Glutamatergic neuron (in vitro differentiated cells): ENCODE measurements around the gene LAMC3. TPM values are rescaled to one million over a fixed set of nuclear protein-coding genes. Genes with fewer than 3 reads are reported as not detected.

Experiments
- DNase-seq: peaks from one replicate; pipeline ENCODE4 v3.0.0; 2022
- H3K27ac Mint-ChIP-seq: one replicate; pipeline ENCODE4 v1.8.0; 2020; ENCODE audit warnings: mild to moderate bottlenecking, mixed read lengths, inconsistent platforms; ENCODE audit not compliant: unreplicated experiment
- H3K27me3 Mint-ChIP-seq: one replicate; pipeline ENCODE4 v1.8.0; 2020; ENCODE audit warnings: mild to moderate bottlenecking, moderate library complexity, mixed read lengths, inconsistent platforms; ENCODE audit not compliant: unreplicated experiment
- H3K36me3 Mint-ChIP-seq: one replicate; pipeline ENCODE4 v1.8.0; 2020; ENCODE audit warnings: mild to moderate bottlenecking, mixed read lengths, inconsistent platforms; ENCODE audit not compliant: unreplicated experiment
- H3K4me1 Mint-ChIP-seq: one replicate; pipeline ENCODE4 v1.8.0; 2020; ENCODE audit warnings: mild to moderate bottlenecking, low read depth, mixed read lengths, inconsistent platforms; ENCODE audit not compliant: unreplicated experiment
- H3K4me3 Mint-ChIP-seq: one replicate; pipeline ENCODE4 v1.8.0; 2020; ENCODE audit warnings: mild to moderate bottlenecking, mixed read lengths, inconsistent platforms; ENCODE audit not compliant: unreplicated experiment
- H3K9me3 Mint-ChIP-seq: one replicate; pipeline ENCODE4 v1.8.0; 2020; ENCODE audit warnings: mild to moderate bottlenecking, moderate library complexity, mixed read lengths, inconsistent platforms; ENCODE audit not compliant: unreplicated experiment
- total RNA-seq: library from RNA; stranded (reverse); fragmentation: NEBNext Ultra II Directional; extraction: Animal tissue kit (Norgen Biotek cat#: 25700); gene quantifications from one replicate; pipeline ENCODE4 v1.2.1, GENCODE V29; 2021; ENCODE audit not compliant: unreplicated experiment
- TF ChIP-seq, protein P1 (sequence below): fragments of 200-600 bp; sonication (generic); IDR thresholded peaks from one replicate; pipeline ENCODE4 v1.5.0; 2021; ENCODE audit not compliant: partially characterized antibody, unreplicated experiment

LAMC3 gene
- total RNA-seq, 1 donor from 2014 or later = 0.17 TPM

DNA sequence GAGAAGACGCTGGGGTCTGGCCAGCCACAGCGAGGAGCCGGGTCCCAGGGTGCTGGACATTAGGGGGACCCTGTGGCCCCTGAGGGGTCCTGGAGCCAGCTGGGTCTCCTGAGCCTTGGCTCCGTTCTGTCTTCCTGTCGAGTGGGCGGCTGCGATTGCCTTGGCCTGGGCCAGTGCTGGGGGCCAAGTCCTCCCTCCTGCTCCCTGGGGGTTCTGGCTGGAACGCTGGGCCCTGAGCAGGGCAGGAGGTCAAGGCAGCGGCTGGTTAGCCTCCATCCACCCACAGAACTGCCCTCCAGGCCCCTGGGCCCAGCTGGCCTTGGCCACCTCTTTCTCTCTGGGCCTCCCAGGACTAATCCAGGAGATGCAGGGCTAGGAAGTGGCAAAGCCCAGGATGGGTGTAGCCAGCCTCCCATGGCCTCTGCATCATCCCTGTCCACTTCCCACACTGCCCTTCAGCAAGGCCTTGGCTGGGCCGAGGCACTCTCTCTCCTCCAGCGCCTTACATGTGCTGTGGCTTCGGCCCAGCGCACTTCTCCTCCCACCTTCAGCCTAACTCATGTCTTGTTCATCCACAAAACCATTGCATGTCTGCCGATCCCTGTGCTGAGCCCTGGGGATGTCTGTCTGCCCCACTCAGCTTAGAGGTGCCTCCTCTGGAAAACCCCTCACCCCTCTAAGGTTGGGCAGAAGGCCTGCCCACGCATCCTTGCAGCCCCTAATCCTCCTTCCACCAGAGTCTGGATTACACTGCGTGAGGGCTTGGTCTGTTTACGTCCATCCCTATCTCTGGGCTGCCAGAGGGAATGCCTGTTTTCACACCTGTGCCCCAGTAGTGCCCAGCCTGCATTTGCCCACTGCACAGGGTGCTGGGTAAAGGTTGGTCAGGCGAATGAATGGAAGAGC is 5.0 kb downstream of the LAMC3 start:
- H3K36me3 Mint-ChIP-seq = no peaks in the 10 kb centered on the region
- TF ChIP-seq, protein P1, sequence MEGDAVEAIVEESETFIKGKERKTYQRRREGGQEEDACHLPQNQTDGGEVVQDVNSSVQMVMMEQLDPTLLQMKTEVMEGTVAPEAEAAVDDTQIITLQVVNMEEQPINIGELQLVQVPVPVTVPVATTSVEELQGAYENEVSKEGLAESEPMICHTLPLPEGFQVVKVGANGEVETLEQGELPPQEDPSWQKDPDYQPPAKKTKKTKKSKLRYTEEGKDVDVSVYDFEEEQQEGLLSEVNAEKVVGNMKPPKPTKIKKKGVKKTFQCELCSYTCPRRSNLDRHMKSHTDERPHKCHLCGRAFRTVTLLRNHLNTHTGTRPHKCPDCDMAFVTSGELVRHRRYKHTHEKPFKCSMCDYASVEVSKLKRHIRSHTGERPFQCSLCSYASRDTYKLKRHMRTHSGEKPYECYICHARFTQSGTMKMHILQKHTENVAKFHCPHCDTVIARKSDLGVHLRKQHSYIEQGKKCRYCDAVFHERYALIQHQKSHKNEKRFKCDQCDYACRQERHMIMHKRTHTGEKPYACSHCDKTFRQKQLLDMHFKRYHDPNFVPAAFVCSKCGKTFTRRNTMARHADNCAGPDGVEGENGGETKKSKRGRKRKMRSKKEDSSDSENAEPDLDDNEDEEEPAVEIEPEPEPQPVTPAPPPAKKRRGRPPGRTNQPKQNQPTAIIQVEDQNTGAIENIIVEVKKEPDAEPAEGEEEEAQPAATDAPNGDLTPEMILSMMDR = no peak
- peaks cover 5% of the 10 kb centered on the region for H3K9me3 Mint-ChIP-seq
- peaks cover 6% of the 10 kb centered on the region for H3K27me3 Mint-ChIP-seq
- DNase-seq = no peak
- H3K27ac Mint-ChIP-seq = no peak overlapping the region
- no peaks in the 10 kb centered on the region for H3K4me1 Mint-ChIP-seq
- H3K4me3 Mint-ChIP-seq = no peak overlapping the region

DNA sequence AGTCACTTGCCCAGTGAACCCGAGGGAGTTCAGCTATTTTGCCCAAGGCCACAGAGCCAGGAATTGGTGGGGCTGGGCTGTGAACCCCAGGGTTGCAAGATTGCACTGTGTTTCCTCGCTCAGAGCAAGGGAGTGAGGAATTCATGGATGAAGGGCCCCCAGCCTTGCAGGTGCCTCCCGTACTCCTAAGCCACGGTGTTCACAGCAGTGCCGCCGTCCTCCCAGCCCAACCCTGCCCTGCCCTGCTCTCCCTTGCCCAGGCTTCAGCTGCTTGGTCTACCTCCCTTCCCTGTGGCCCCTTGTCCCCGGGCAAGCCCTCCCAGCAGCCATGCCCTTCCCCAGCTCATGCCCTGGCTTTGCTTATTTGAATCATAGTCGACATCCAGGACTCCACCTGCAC is 6.1 kb downstream of the LAMC3 start:
- H3K27ac Mint-ChIP-seq = no peak overlapping the region
- DNase-seq = no peak
- TF ChIP-seq, protein P1 = no peak

DNA sequence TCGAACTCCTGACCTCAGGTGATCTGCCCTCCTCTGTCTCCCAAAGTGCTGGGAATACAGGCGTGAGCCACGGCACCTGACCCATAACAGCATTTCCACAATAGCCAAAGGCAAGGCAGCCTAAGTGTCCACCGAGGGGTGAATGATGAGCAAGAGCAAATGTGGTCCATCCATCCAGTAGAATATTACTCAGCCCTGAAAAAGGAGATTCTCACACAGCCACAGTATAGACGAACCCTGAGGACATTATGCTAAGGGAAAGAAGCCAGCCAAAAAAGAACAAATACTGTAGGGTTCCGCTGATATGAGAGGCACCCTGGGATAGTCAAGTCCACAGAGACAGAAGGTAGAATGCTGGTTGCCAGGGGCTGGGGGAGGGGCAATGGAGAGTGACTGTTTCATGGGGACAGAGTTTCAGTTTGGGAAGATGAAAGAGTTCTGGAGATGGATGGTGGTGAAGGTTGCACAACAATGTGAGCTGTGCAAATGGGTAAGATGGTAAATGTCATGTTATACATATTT is 7.0 kb downstream of the LAMC3 start:
- DNase-seq = no peak
- Mint-ChIP-seq H3K36me3 (no peaks in the 10 kb centered on the region), H3K27me3 (peaks cover 5% of the 10 kb centered on the region), H3K27ac (no peak overlapping the region), H3K4me3 (no peak overlapping the region), H3K4me1 (no peaks in the 10 kb centered on the region), H3K9me3 (peaks cover 7% of the 10 kb centered on the region)
- TF ChIP-seq, protein P1 = no peak

More for the DNA sequence above, 6.1 kb downstream of the LAMC3 start:
- no peaks in the 10 kb centered on the region for H3K36me3 Mint-ChIP-seq
- H3K27me3 Mint-ChIP-seq = peaks cover 6% of the 10 kb centered on the region
- H3K9me3 Mint-ChIP-seq = peaks cover 5% of the 10 kb centered on the region
- no peaks in the 10 kb centered on the region for H3K4me1 Mint-ChIP-seq
- H3K4me3 Mint-ChIP-seq = no peak overlapping the region

DNA sequence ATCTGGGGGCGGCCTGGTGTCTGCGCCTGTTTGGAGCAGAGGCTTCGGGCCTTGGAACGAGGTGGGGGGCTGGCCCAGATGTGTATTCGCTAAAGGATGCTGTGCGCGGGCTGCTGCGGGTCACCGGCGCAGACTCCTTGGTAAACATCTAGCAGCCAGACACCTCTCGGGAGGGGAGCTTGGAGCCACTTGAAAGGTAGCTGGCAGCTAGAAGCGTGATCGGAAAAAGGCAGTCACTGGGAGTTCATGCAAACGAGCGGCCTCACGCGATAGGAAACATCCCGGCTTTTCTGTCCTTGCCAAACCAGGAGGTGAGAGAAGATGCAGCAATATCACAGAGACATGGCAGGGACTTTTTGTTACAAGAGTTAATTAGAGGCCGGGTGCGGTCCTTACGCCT is 8.1 kb downstream of the LAMC3 start:
- Mint-ChIP-seq H3K36me3 (no peaks in the 10 kb centered on the region), H3K4me1 (no peaks in the 10 kb centered on the region), H3K4me3 (no peak overlapping the region), H3K9me3 (peaks cover 7% of the 10 kb centered on the region), H3K27ac (no peak overlapping the region), H3K27me3 (peaks cover 5% of the 10 kb centered on the region)
- TF ChIP-seq, protein P1 = no peak
- no peak for DNase-seq

DNA sequence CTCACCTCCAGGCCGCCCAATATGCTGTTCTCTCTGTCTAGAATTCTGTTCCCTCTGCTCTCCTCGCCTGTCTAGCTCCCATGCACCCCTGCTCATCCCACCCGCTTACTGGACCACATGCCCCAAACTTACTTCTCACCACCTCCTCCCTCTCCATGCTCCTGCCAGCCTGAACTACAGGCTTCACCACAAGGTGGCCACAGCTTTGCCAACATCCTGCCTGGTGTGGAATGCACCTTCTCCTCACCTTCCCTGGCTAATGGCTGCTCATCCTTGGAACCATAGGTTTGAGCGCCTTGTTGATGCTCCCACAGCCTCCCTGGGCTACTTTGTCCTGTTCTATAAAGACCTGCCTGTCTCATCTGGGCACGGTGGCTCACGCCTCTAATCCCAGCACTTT is 9.6 kb downstream of the LAMC3 start:
- Mint-ChIP-seq H3K4me1 (no peaks in the 10 kb centered on the region), H3K27ac (no peak overlapping the region), H3K27me3 (peaks cover 5% of the 10 kb centered on the region), H3K9me3 (peaks cover 7% of the 10 kb centered on the region), H3K4me3 (no peak overlapping the region), H3K36me3 (no peaks in the 10 kb centered on the region)
- no peak for DNase-seq
- TF ChIP-seq, protein P1 = no peak
